Prostate gland (tissue), 2 donors: Measurements from ENCODE around the gene FEM1A. TPM values are rescaled to one million over a fixed set of nuclear protein-coding genes. Genes with fewer than 3 reads are reported as not detected.

Experiments
- DNase-seq: peaks from one replicate; pipeline ENCODE4 v3.0.0-alpha.2; 2019; ENCODE audit warnings: low spot score
- H3K27ac ChIP-seq, 2 donors: fragments of 200-600 bp; sonication (generic); 2 replicates each; pipeline ENCODE4 v1.5.1; 2017 to 2019
- H3K27me3 ChIP-seq: fragments of 200-600 bp; sonication (generic); replicated peaks from 2 replicates; pipeline ENCODE4 v1.5.1; 2019; ENCODE audit not compliant: insufficient read depth
- H3K36me3 ChIP-seq, 2 donors: fragments of 200-600 bp; sonication (generic); 1 replicate in 1 of 2; 2 replicates in 1 of 2; pipeline versions ENCODE4 v1.5.1 to v1.8.1; 2017 to 2019
- H3K4me1 ChIP-seq: fragments of 200-600 bp; sonication (generic); replicated peaks from 2 replicates; pipeline ENCODE4 v1.5.1; 2019
- H3K4me3 ChIP-seq, 2 donors: fragments of 200-600 bp; sonication (generic); 2 replicates each; pipeline ENCODE4 v1.5.1; 2017 to 2019
- H3K9me3 ChIP-seq: fragments of 200-600 bp; sonication (generic); 2 replicates; pipeline ENCODE4 v1.5.1; 2017
- POLR2A ChIP-seq: fragments of 450-650 bp; IDR thresholded peaks from one replicate; pipeline ENCODE4 v1.6.1; 2016; ENCODE audit warnings: antibody characterized with exemption, mild to moderate bottlenecking
- POLR2AphosphoS5 ChIP-seq: sonication (generic); formaldehyde crosslinking; IDR thresholded peaks from one replicate; pipeline ENCODE4 v1.6.1; 2017; ENCODE audit warnings: antibody characterized with exemption
- WGBS: methylation state at CpG from one replicate; pipeline ENCODE4 v1.1.5; 2018; 5-methylcytosine and 5-hydroxymethylcytosine counted together
- intact Hi-C: fragments of 100-400 bp; cut with DNase I; formaldehyde crosslinking; loops from one replicate; pipeline ENCODE4 v1.14.2; 2022
- total RNA-seq, 2 donors: library from RNA; depleted of rRNA; stranded (reverse); fragments of >200 nt; gene quantifications; one replicate each; pipeline ENCODE4 v1.1.0, GENCODE V29; 2016
- TF ChIP-seq, protein P1 (sequence below), 4 experiments: fragments of 200-600 bp in 2 of 4; fragments of 450-650 bp in 2 of 4; sonication (generic) in 2 of 4; IDR thresholded peaks; 1 replicate in 3 of 4; 2 replicates in 1 of 4; pipeline ENCODE4 v1.5.1; 2016 to 2019; ENCODE audit warnings: antibody characterized with exemption in 4 of 4, mild to moderate bottlenecking in 2 of 4, moderate library complexity in 2 of 4

Gene FEM1A
- total RNA-seq, 2 donors from 2014 or later, result 20.7 to 30.4 TPM

DNA sequence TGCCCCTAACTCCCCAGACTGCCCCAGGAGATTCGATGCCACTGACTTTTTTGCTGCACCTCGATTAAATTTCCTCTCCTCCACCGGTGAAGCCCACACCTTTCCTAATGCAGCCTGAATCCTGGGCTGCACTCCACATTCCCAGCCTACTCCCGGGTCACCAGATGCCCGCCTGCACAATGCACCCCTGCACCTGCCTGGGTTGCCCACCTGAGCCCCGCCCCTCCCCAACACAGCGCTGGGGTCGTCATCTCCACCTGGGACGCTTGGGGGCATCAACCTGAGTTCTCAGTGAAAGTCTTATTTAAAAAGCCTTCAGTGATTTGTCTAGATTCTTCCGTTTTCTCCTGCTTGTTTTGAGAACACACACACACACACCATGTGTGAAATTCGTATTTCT, 43.3 kb upstream of the FEM1A start:
- Histone ChIP-seq H3K27me3 (no peaks in the 10 kb centered on the region), H3K4me3 (no peak overlapping the region), H3K36me3 (no peaks in the 10 kb centered on the region), H3K27ac (no peak overlapping the region), H3K4me1 (no peaks in the 10 kb centered on the region), H3K9me3 (no peaks in the 10 kb centered on the region)
- WGBS, result 39% methylated on average over 11 of the region's 11 CpGs
- intact Hi-C loops, result no loop called here
- TF ChIP-seq POLR2A, result no peak
- TF ChIP-seq, protein P1, sequence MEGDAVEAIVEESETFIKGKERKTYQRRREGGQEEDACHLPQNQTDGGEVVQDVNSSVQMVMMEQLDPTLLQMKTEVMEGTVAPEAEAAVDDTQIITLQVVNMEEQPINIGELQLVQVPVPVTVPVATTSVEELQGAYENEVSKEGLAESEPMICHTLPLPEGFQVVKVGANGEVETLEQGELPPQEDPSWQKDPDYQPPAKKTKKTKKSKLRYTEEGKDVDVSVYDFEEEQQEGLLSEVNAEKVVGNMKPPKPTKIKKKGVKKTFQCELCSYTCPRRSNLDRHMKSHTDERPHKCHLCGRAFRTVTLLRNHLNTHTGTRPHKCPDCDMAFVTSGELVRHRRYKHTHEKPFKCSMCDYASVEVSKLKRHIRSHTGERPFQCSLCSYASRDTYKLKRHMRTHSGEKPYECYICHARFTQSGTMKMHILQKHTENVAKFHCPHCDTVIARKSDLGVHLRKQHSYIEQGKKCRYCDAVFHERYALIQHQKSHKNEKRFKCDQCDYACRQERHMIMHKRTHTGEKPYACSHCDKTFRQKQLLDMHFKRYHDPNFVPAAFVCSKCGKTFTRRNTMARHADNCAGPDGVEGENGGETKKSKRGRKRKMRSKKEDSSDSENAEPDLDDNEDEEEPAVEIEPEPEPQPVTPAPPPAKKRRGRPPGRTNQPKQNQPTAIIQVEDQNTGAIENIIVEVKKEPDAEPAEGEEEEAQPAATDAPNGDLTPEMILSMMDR (IDR thresholded peaks at IDR 0.05), result no peak
- no peak for TF ChIP-seq POLR2AphosphoS5
- no peak for DNase-seq

DNA sequence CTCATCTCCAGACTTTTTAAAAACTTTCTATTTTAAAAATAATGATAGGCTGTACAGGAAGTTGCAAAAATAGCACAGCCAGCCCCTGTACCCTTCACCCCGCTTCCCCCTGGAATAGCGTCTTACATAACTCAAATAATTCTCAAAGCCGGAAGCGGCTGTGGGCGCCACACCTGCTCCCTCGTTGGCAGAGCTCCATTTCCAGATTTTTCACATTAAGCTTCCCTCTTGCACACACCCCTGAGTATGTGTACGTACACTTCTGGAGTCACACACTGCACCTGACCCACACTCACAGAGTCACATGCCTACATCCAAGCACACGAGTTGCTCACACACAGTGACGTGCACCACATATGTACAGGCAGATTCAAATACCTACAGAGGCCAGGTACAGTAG, 42.9 kb upstream of the FEM1A start:
- H3K4me3 ChIP-seq, result no peak overlapping the region
- 56% methylated on average over 9 of the region's 9 CpGs for WGBS
- H3K27me3 ChIP-seq, result no peaks in the 10 kb centered on the region
- H3K9me3 ChIP-seq, result no peaks in the 10 kb centered on the region
- TF ChIP-seq, protein P1 (IDR thresholded peaks at IDR 0.05), result no peak
- TF ChIP-seq POLR2AphosphoS5 (no peak), POLR2A (no peak)
- H3K4me1 ChIP-seq, result no peaks in the 10 kb centered on the region
- intact Hi-C loops, result no loop called here
- H3K36me3 ChIP-seq, result no peaks in the 10 kb centered on the region
- DNase-seq, result no peak
- H3K27ac ChIP-seq, result no peak overlapping the region

DNA sequence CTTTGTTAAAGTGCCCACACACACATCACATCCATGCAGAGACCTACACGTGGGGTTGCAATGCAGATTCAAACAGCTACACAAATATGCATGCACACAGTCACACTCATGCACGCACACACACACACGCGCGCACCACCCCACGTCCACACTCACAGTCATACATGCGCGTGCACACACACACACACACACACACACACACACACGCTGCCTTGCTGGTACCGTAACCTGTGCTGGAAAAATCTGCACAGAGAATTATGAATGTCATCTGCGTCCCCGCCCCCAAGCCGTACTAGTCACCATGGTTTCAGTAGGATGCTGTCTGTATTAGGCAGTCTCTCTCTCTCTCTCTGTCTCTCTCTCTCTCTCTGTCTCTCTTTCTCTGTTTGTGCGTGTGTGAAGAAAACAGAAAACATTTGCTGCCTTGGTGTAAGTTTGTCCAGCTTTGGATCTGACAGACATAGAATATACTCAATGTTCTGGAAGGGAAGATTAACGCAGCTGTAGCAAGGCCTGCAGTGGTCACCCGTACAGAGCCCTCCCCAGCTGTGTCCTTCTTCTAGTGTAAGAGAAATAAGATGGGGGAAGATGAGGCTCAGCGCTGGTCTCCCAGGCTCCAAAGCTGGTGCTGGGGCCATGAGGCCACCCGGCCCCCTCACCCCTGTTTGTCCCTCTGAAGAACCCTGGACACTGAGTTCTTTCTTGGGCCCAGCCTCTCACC, 41.5 kb upstream of the FEM1A start:
- 68% methylated on average over 18 of the region's 18 CpGs for WGBS
- Histone ChIP-seq H3K4me1 (no peaks in the 10 kb centered on the region), H3K36me3 (no peaks in the 10 kb centered on the region), H3K9me3 (no peaks in the 10 kb centered on the region), H3K4me3 (no peak overlapping the region), H3K27ac (no peak overlapping the region), H3K27me3 (no peaks in the 10 kb centered on the region)
- intact Hi-C loops, result no loop called here
- TF ChIP-seq, protein P1 (IDR thresholded peaks at IDR 0.05), result no peak
- no peak for DNase-seq

DNA sequence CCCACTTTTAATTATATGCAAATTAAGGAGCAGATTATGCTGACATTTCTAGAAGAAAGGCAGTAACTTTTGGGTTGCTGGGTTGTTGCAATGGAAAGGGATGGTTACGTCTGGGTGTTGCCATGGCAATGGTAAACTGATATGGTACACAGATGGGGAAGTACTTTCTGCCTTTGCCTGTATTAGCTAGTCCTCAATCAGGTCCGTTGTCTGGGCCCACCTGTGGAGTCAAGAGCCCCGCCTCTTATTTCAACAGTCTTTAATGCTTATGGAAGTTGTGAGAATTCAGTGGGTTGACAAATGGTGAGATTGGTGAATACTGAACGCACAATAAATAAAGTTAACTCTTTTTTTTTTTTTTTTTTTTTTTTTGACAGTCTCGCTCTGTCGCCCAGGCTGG, 37.3 kb upstream of the FEM1A start:
- Histone ChIP-seq H3K4me3 (no peak overlapping the region), H3K27ac (no peak overlapping the region), H3K27me3 (no peaks in the 10 kb centered on the region), H3K9me3 (no peaks in the 10 kb centered on the region), H3K36me3 (no peaks in the 10 kb centered on the region), H3K4me1 (no peaks in the 10 kb centered on the region)
- 63% methylated on average over 6 of the region's 6 CpGs for WGBS
- DNase-seq, result no peak
- intact Hi-C loops, result no loop called here
- TF ChIP-seq POLR2A (no peak), POLR2AphosphoS5 (no peak)
- TF ChIP-seq, protein P1 (IDR thresholded peaks at IDR 0.05), result no peak

DNA sequence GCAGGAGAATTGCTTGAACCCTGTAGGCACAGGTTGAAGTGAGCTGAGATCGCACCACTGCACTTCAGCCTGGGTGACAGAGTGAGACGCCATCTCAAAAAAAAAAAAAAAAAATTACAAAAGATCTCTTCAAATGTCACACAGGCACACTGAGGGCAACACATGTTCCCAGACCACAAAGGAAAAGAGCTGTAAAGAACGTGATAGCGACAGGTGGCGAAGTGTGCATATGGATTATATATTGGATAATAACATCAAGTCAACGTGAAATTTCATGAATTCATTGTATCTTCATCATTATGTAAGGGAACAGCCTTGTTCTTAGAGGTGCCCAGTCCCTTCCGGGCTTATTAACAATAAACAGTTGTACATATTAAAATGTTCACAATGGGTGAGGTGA, 36.1 kb upstream of the FEM1A start:
- no peak overlapping the region for H3K27ac ChIP-seq
- TF ChIP-seq POLR2A, result no peak
- TF ChIP-seq, protein P1 (IDR thresholded peaks at IDR 0.05), result no peak
- no peak for TF ChIP-seq POLR2AphosphoS5
- no peaks in the 10 kb centered on the region for H3K9me3 ChIP-seq
- DNase-seq, result no peak
- H3K4me3 ChIP-seq, result no peak overlapping the region
- no peaks in the 10 kb centered on the region for H3K27me3 ChIP-seq
- H3K4me1 ChIP-seq, result peaks cover 3% of the 10 kb centered on the region
- intact Hi-C loops, result no loop called here
- H3K36me3 ChIP-seq, result no peaks in the 10 kb centered on the region
- WGBS, result 89% methylated on average over 7 of the region's 7 CpGs
